ENCODE measurements around the gene PAM16. TPM values are rescaled to one million over a fixed set of nuclear protein-coding genes. Genes with fewer than 3 reads are reported as not detected.

PAM16 gene
- total and polyA plus RNA-seq, 9 of the 15 experiments (the other 6 are each of a cell fraction or from before 2014, with no cell fraction given): 38.7 to 273 (median 79.3) TPM

GRCh38 chr16:4314532-4315185, 36.5 kb downstream of the PAM16 start (continued):
- TF ChIP-seq NR3C1 (CRISPR knock-in tag; IDR thresholded peaks at IDR 0.05): no peak; the same call in 1 of the 2 replicates
- peak; percentile 41 for TF ChIP-seq DACH1 (IDR thresholded peaks at IDR 0.05; ENCODE audit: partially characterized antibody)
- TF ChIP-seq FOS (IDR thresholded peaks at IDR 0.05; ENCODE audit: extremely low read depth, insufficient read length): no peak
- 0 out of 2 replicates have a peak, but pooled peaks have one; percentile 9 for TF ChIP-seq ZNF740 (CRISPR knock-in tag; IDR thresholded peaks at IDR 0.05)
- no peak for TF ChIP-seq ZNF740 (tag; IDR thresholded peaks at IDR 0.05)
- no peak for TF ChIP-seq ZNF77 (CRISPR knock-in tag; IDR thresholded peaks at IDR 0.05)
- TF ChIP-seq NR1H2 (CRISPR knock-in tag; IDR thresholded peaks at IDR 0.05): 0 out of 2 replicates have a peak, but pooled peaks have one; percentile 50
- no peak for TF ChIP-seq XRCC5 (IDR thresholded peaks at IDR 0.05; ENCODE audit: low read depth, low read length)
- no peak for TF ChIP-seq ZNF134 (CRISPR knock-in tag; conservative IDR thresholded peaks at IDR 0.05)
- TF ChIP-seq ZHX1 (conservative IDR thresholded peaks at IDR 0.05; ENCODE audit: low read length): no peak
- 0 out of 2 replicates have a peak, but pooled peaks have one; percentile 11 for TF ChIP-seq SP1 (CRISPR knock-in tag; IDR thresholded peaks at IDR 0.05)
- TF ChIP-seq ADNP (tag; IDR thresholded peaks at IDR 0.05): peak; percentile 78
- no peak for TF ChIP-seq POLR3G (IDR thresholded peaks at IDR 0.05; ENCODE audit: extremely low read depth, insufficient read length, insufficient replicate concordance)
- TF ChIP-seq NR2F6 (CRISPR knock-in tag; IDR thresholded peaks at IDR 0.05): no peak

All from K562 (cell line).